GM18511 (cell line): ENCODE results near the gene AMBP.
"Not testable (repeated sequence)": the region's sequence is repeated elsewhere in the genome, so short reads cannot be mapped to it uniquely, and the experiment has no call there.

Source experiments
- ATAC-seq: cut with Tn5 transposase; IDR thresholded peaks from one replicate; pipeline ENCODE4 v1.9.1; 2021; ENCODE audit warnings: mild to moderate bottlenecking, moderate library complexity; ENCODE audit not compliant: unreplicated experiment

Gene AMBP

DNA sequence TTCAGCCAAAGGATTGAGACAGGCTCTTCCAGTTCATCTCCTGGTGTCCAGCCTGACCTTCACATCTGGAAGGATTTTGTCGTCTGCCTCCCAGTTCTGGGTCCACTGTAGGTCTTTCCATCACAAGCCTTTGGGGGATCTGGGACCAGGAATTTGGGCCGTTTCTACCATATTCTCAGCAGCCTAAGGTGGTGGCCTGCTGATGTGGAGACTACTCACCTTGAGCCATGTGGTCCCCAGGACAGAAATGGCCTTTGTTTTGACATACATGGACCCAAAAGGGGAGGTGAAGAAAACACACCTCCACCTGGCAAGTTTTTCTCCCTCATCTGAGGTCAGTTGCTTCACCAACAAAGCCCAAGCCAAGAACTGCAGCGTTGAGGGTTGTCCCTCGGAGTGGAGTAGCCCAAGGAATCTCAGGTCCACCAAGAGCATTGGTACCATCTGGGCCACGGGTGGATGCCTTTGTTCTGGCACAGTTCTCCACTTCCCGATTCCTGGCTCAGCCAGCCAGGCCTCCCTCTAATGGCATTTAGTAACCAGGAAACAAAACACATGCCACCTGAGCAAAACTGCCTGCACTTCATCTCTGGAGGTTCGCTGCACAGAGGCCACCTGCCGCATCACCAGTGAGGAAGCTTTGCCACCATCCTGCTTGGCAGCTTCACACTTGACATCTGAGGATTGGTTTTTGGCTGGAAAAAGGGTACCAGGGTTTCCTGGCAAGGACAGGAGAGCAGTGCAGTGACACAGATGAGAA lies 24.7 kb downstream of the AMBP start:
- ATAC-seq, result no peak

GRCh38 chr9:114051706-114052105 lies 26.4 kb downstream of the AMBP start:
- no peak for ATAC-seq

GRCh38 chr9:114051281-114051680 lies 26.8 kb downstream of the AMBP start:
- no peak for ATAC-seq

DNA sequence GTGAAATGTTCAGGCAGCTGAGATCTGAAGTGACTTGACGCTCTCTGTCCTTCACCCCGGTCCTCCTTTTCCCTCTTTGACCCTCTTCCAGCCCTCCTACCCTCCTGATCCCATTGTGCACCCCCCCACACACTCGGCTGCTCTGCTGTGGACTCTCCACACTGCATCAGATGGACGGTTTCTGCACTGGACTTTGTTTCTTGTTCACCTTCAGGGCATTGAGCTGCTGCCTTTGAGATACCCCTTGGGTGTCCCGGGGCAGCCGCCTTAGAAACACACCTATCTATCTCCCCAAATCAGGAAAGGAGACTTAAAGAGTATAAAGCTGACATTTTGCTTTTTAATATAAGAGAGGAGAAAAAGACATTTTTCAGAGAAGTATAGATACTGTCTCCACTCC lies 27.5 kb downstream of the AMBP start:
- ATAC-seq, result no peak

DNA sequence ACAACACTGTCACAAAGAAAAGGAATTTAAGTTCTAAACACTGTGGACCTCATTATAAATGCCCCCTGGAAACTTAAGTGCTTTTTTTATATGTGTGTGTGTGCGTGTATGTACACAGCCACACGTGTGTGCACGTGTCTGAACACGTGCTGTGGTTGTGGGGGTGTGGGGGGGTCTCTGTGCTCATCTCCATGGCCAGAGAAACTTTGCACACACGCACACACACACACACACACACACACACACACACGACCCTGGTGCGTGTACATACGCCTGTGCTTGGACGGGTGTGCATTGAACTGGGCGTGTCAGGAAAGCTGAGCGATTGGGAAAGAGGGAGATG lies 27.9 kb downstream of the AMBP start:
- ATAC-seq, result no peak

DNA sequence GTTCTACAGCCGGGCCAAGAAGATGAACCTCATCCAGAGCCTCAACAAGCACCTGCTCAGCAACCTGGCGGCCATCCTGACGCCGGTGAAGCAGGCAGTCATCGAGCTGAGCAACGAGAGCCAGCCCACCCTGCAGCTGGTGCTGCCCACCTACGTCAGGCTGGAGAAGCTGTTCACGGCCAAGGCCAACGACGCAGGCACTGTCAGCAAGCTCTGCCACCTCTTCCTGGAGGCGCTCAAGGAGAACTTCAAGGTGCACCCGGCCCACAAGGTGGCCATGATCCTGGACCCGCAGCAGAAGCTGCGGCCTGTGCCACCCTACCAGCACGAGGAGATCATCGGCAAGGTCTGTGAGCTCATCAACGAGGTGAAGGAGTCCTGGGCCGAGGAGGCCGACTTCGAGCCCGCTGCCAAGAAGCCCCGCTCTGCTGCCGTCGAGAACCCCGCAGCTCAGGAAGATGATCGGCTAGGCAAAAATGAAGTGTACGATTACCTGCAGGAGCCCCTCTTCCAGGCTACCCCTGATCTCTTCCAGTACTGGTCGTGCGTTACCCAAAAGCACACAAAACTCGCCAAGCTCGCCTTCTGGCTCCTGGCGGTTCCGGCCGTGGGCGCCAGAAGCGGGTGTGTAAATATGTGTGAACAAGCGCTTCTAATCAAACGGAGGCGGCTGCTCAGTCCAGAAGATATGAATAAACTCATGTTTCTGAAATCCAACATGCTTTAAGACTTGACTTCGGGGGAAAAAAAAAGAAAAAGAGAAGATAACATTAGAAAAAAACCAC lies 28.5 kb downstream of the AMBP start:
- no peak for ATAC-seq

GRCh38 chr9:114048533-114049415 lies 29.3 kb downstream of the AMBP start:
- no peak for ATAC-seq

- no peak for ATAC-seq
These were observed 30.4 kb downstream of the AMBP start for GRCh38 chr9:114047717-114048116.

DNA sequence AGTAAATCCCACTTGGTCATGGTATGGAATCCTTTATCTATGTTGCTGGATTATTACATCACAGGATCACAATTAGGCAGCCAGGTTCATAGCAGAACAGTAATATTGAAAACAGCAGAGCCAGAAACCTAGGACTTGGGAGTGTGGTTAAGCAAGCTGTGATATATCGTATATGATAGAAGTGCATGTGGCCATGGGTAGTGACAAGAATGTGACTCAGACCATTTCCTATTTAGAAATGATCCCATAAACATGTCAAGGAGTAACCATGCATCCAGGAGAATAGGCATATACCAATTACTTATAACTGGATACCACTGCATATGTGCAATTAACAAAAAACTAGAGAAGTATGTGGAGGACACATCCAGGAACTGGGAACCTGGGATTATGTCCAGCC lies 31.2 kb downstream of the AMBP start:
- ATAC-seq, result no peak

- no peak for ATAC-seq
These were observed 31.8 kb downstream of the AMBP start for GRCh38 chr9:114046237-114046755.

DNA sequence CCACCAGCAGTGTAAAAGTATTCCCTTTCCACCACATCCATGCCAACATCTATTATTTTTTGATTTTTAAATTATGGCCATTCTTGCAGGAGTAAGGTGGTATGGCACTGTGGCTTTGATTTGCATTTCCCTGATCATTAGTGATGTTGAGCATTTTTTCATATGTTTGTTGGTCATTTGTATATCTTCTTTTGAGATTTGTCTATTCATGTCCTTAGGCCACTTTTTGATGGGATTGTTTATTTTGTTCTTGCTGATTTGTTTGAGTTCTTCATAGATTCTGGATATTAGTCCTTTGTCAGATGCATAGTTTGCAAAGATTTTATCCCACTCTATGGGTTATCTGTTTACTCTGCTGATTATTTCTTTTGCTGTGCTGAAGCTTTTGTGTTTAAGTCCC lies 34.4 kb downstream of the AMBP start:
- not testable (repeated sequence) for ATAC-seq

- no peak for ATAC-seq
These were observed 38.6 kb downstream of the AMBP start for GRCh38 chr9:114039484-114039883.

GRCh38 chr9:114038724-114039313 lies 39.3 kb downstream of the AMBP start:
- no peak for ATAC-seq

DNA sequence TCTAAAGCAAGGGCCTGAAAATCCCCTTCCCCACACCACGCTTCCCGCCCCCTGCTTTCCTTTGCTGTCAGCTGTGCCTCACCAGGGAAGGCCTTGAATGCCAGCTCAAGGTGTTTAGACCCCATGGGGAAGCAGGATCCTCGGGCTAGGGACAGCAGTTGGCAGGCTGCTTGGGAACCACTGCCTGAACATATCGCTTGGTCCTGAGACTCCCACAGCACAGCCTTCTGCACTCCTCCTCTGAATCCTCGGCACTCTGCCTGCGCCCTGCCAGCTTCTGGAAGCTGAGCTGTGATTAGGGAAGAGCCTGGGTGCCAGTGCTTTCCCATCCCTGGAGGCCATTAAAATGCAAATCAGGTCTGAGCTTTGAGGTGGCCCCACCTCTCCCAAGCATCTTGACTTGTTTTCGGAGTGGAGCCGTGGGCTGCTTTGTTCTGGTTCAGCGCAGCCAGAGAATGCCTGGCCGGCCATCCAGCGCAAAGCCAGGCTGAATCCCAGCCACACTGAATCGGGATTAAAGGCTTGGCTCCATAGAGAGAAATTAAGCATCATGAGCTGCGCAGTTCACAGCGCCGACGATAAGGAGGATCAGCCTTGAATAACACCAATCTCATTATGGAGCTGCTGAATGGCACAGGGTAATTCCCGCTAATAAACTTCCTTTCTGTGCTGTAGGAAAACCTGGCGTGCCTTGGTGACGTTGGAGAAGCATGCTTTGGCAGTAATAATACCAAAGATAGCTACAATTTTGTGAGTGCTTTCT lies 40.0 kb downstream of the AMBP start:
- no peak for ATAC-seq

GRCh38 chr9:114037249-114037648 lies 40.9 kb downstream of the AMBP start:
- no peak for ATAC-seq

- ATAC-seq, result no peak
These were observed 42.0 kb downstream of the AMBP start for GRCh38 chr9:114035845-114036801.

GRCh38 chr9:114035221-114035844 lies 42.8 kb downstream of the AMBP start:
- no peak for ATAC-seq

- ATAC-seq, result no peak
These were observed 43.4 kb downstream of the AMBP start for GRCh38 chr9:114034661-114035062.

GRCh38 chr9:114034196-114034595 lies 43.9 kb downstream of the AMBP start:
- no peak for ATAC-seq
